ENCODE data around the gene XYLT1. TPM values are rescaled to one million over a fixed set of nuclear protein-coding genes. Genes with fewer than 3 reads are reported as not detected.
A peak's percentile ranks its signal among the peaks of the same experiment; 100 is the strongest.

The XYLT1 gene
- total RNA-seq, 1 experiment from 2014 or later = 13.0 TPM

- Histone ChIP-seq H3K36me3 (no peaks in the 10 kb centered on the region), H3K27ac (no peak overlapping the region), H3K27me3 (replicated peaks) (no peaks in the 10 kb centered on the region), H3K9me3 (replicated peaks) (no peaks in the 10 kb centered on the region), H3K4me1 (replicated peaks) (peaks cover 94% of the 10 kb centered on the region), H3K4me3 (no peak overlapping the region)
- no peak for DNase-seq (ENCODE audit: low read depth in 1 of 2, low spot score in 2 of 2)
Measured at GRCh38 chr16:17362946-17363345, 107.8 kb downstream of the XYLT1 start.

GRCh38 chr16:17362183-17362582 is 108.6 kb downstream of the XYLT1 start:
- no peaks in the 10 kb centered on the region for H3K36me3 ChIP-seq
- no peak for DNase-seq (ENCODE audit: low read depth in 1 of 2, low spot score in 2 of 2)
- no peak overlapping the region for H3K4me3 ChIP-seq
- no peaks in the 10 kb centered on the region for H3K9me3 ChIP-seq (replicated peaks)
- no peaks in the 10 kb centered on the region for H3K27me3 ChIP-seq (replicated peaks)
- peaks cover 86% of the 10 kb centered on the region for H3K4me1 ChIP-seq (replicated peaks)
- H3K27ac ChIP-seq = no peak overlapping the region

- H3K4me1 ChIP-seq (replicated peaks) = peaks cover 73% of the 10 kb centered on the region
- H3K27me3 ChIP-seq (replicated peaks) = no peaks in the 10 kb centered on the region
- H3K36me3 ChIP-seq = no peaks in the 10 kb centered on the region
- H3K27ac ChIP-seq = no peak overlapping the region
- no peak overlapping the region for H3K4me3 ChIP-seq
- no peaks in the 10 kb centered on the region for H3K9me3 ChIP-seq (replicated peaks)
- no peak for DNase-seq (ENCODE audit: low read depth in 1 of 2, low spot score in 2 of 2)
Measured at GRCh38 chr16:17360693-17361122, 110.1 kb downstream of the XYLT1 start.

- Histone ChIP-seq H3K4me1 (replicated peaks) (peaks cover 65% of the 10 kb centered on the region), H3K36me3 (no peaks in the 10 kb centered on the region), H3K27ac (peak overlapping the region; percentile 64), H3K27me3 (replicated peaks) (no peaks in the 10 kb centered on the region), H3K9me3 (replicated peaks) (no peaks in the 10 kb centered on the region), H3K4me3 (no peak overlapping the region)
- peak; percentile 83 to 89 for DNase-seq (ENCODE audit: low read depth in 1 of 2, low spot score in 2 of 2)
Measured at GRCh38 chr16:17359788-17360390, 110.9 kb downstream of the XYLT1 start.

GRCh38 chr16:17358846-17359245 is 111.9 kb downstream of the XYLT1 start:
- peak overlapping the region; percentile 64; the same call in 1 of the 2 replicates for H3K27ac ChIP-seq
- peaks cover 54% of the 10 kb centered on the region for H3K4me1 ChIP-seq (replicated peaks)
- no peak overlapping the region for H3K4me3 ChIP-seq
- no peaks in the 10 kb centered on the region for H3K27me3 ChIP-seq (replicated peaks)
- no peaks in the 10 kb centered on the region for H3K36me3 ChIP-seq
- no peak for DNase-seq (ENCODE audit: low read depth in 1 of 2, low spot score in 2 of 2)
- H3K9me3 ChIP-seq (replicated peaks) = no peaks in the 10 kb centered on the region

- no peak overlapping the region for H3K4me3 ChIP-seq
- no peaks in the 10 kb centered on the region for H3K36me3 ChIP-seq
- no peaks in the 10 kb centered on the region for H3K9me3 ChIP-seq (replicated peaks)
- H3K27ac ChIP-seq = no peak overlapping the region
- no peaks in the 10 kb centered on the region for H3K27me3 ChIP-seq (replicated peaks)
- H3K4me1 ChIP-seq (replicated peaks) = peaks cover 49% of the 10 kb centered on the region
- DNase-seq (ENCODE audit: low read depth in 1 of 2, low spot score in 2 of 2) = no peak
Measured at GRCh38 chr16:17358355-17358754, 112.4 kb downstream of the XYLT1 start.

- no peak overlapping the region for H3K4me3 ChIP-seq
- H3K4me1 ChIP-seq (replicated peaks) = peaks cover 41% of the 10 kb centered on the region
- DNase-seq (ENCODE audit: low read depth in 1 of 2, low spot score in 2 of 2) = no peak
- H3K36me3 ChIP-seq = no peaks in the 10 kb centered on the region
- H3K9me3 ChIP-seq (replicated peaks) = no peaks in the 10 kb centered on the region
- no peaks in the 10 kb centered on the region for H3K27me3 ChIP-seq (replicated peaks)
- no peak overlapping the region for H3K27ac ChIP-seq
Measured at GRCh38 chr16:17357307-17358062, 113.3 kb downstream of the XYLT1 start.

GRCh38 chr16:17356243-17356933 is 114.4 kb downstream of the XYLT1 start:
- no peak overlapping the region for H3K27ac ChIP-seq
- peaks cover 41% of the 10 kb centered on the region for H3K4me1 ChIP-seq (replicated peaks)
- no peaks in the 10 kb centered on the region for H3K9me3 ChIP-seq (replicated peaks)
- H3K27me3 ChIP-seq (replicated peaks) = no peaks in the 10 kb centered on the region
- no peak overlapping the region for H3K4me3 ChIP-seq
- no peaks in the 10 kb centered on the region for H3K36me3 ChIP-seq
- DNase-seq (ENCODE audit: low read depth in 1 of 2, low spot score in 2 of 2) = no peak

- Histone ChIP-seq H3K36me3 (no peaks in the 10 kb centered on the region), H3K27me3 (replicated peaks) (no peaks in the 10 kb centered on the region), H3K9me3 (replicated peaks) (no peaks in the 10 kb centered on the region), H3K27ac (no peak overlapping the region), H3K4me1 (replicated peaks) (peaks cover 36% of the 10 kb centered on the region), H3K4me3 (no peak overlapping the region)
- no peak for DNase-seq (ENCODE audit: low read depth in 1 of 2, low spot score in 2 of 2)
Measured at GRCh38 chr16:17354685-17355084, 116.1 kb downstream of the XYLT1 start.

- Histone ChIP-seq H3K27me3 (replicated peaks) (no peaks in the 10 kb centered on the region), H3K9me3 (replicated peaks) (no peaks in the 10 kb centered on the region), H3K36me3 (no peaks in the 10 kb centered on the region), H3K27ac (no peak overlapping the region), H3K4me1 (replicated peaks) (peaks cover 31% of the 10 kb centered on the region), H3K4me3 (no peak overlapping the region)
- no peak for DNase-seq (ENCODE audit: low read depth in 1 of 2, low spot score in 2 of 2)
Measured at GRCh38 chr16:17354141-17354601, 116.6 kb downstream of the XYLT1 start.

GRCh38 chr16:17353561-17353960 is 117.2 kb downstream of the XYLT1 start:
- DNase-seq (ENCODE audit: low read depth in 1 of 2, low spot score in 2 of 2) = no peak
- peaks cover 25% of the 10 kb centered on the region for H3K4me1 ChIP-seq (replicated peaks)

GRCh38 chr16:17351441-17352035 is 119.2 kb downstream of the XYLT1 start:
- peak in 1 of 2 experiments; percentile 81 for DNase-seq (ENCODE audit: low read depth in 1 of 2, low spot score in 2 of 2)
- Histone ChIP-seq H3K4me3 (no peak overlapping the region), H3K4me1 (replicated peaks) (peaks cover 21% of the 10 kb centered on the region), H3K27me3 (replicated peaks) (no peaks in the 10 kb centered on the region), H3K9me3 (replicated peaks) (no peaks in the 10 kb centered on the region), H3K36me3 (no peaks in the 10 kb centered on the region), H3K27ac (no peak overlapping the region)

More at GRCh38 chr16:17353561-17353960, 117.2 kb downstream of the XYLT1 start:
- Histone ChIP-seq H3K27me3 (replicated peaks) (no peaks in the 10 kb centered on the region), H3K4me3 (no peak overlapping the region), H3K36me3 (no peaks in the 10 kb centered on the region), H3K27ac (no peak overlapping the region), H3K9me3 (replicated peaks) (no peaks in the 10 kb centered on the region)

GRCh38 chr16:17350207-17350606 is 120.6 kb downstream of the XYLT1 start:
- DNase-seq (ENCODE audit: low read depth in 1 of 2, low spot score in 2 of 2) = no peak
- peaks cover 21% of the 10 kb centered on the region for H3K4me1 ChIP-seq (replicated peaks)
- H3K27ac ChIP-seq = no peak overlapping the region
- no peaks in the 10 kb centered on the region for H3K36me3 ChIP-seq
- no peaks in the 10 kb centered on the region for H3K9me3 ChIP-seq (replicated peaks)
- no peak overlapping the region for H3K4me3 ChIP-seq
- no peaks in the 10 kb centered on the region for H3K27me3 ChIP-seq (replicated peaks)
